A549 treated with CORT108297 at 1 μM for 4 hours (cell line): ENCODE data around the gene FAAH. TPM values are rescaled to one million over a fixed set of nuclear protein-coding genes. Genes with fewer than 3 reads are reported as not detected.

Source experiments
- total RNA-seq: library from RNA; stranded (reverse); fragments of 200-300 nt; extraction: Qiagen RNA extraction; gene quantifications from 5 replicates; pipeline ENCODE4 v1.2.3, GENCODE V29; 2022

FAAH gene
- 0.74 to 1.1 TPM (median 0.89 TPM) in 5 replicates for total RNA-seq

GRCh38 chr1:46394108-46394871 is at the start of gene FAAH:
FAAH (plus strand) TSS chr1:46394317; CDS start chr1:46394349, 32 bp downstream.

Other genes with a start within 250 kb of the FAAH start
- gene TSPAN1, start 219.2 kb upstream of the FAAH start, total RNA-seq, result 1.5 to 3.4 TPM (median 2.6 TPM) in 5 replicates
- gene P3R3URF, start 217.8 kb upstream of the FAAH start, total RNA-seq, result not detected in 5 replicates
- 35.0 to 51.2 TPM (median 47.4 TPM) in 5 replicates for gene POMGNT1, start 195.9 kb upstream of the FAAH start, total RNA-seq
- gene LURAP1, start 191.0 kb upstream of the FAAH start, total RNA-seq, result not detected in 5 replicates
- gene RAD54L, start 146.6 kb upstream of the FAAH start, total RNA-seq, result 9.9 to 12.3 TPM (median 11.8 TPM) in 5 replicates
- 35.3 to 46.7 TPM (median 43.0 TPM) in 5 replicates for gene LRRC41, start 90.7 kb upstream of the FAAH start, total RNA-seq
- gene UQCRH, start 90.6 kb upstream of the FAAH start, total RNA-seq, result 385 to 553 TPM (median 411 TPM) in 5 replicates
- 12.3 to 14.1 TPM (median 13.5 TPM) in 5 replicates for gene NSUN4, start 53.5 kb upstream of the FAAH start, total RNA-seq
- 0.68 to 1.3 TPM (median 1.2 TPM) in 5 replicates for gene DMBX1, start 95.5 kb downstream of the FAAH start, total RNA-seq
- gene KNCN, start 157.3 kb downstream of the FAAH start, total RNA-seq, result not detected in 5 replicates
- gene MKNK1, start 210.0 kb downstream of the FAAH start, total RNA-seq, result 16.8 to 18.5 TPM (median 17.7 TPM) in 5 replicates
- 3.4 to 4.1 TPM (median 3.6 TPM) in 5 replicates for gene MOB3C, start 222.5 kb downstream of the FAAH start, total RNA-seq